ENCODE measurements around the gene KCNQ1. TPM values are rescaled to one million over a fixed set of nuclear protein-coding genes. Genes with fewer than 3 reads are reported as not detected.

Gene KCNQ1
- total and polyA plus RNA-seq, 2 of the 13 experiments (the other 11 are each of a cell fraction or from before 2014, with no cell fraction given), result 0.02 to 0.08 TPM

DNA sequence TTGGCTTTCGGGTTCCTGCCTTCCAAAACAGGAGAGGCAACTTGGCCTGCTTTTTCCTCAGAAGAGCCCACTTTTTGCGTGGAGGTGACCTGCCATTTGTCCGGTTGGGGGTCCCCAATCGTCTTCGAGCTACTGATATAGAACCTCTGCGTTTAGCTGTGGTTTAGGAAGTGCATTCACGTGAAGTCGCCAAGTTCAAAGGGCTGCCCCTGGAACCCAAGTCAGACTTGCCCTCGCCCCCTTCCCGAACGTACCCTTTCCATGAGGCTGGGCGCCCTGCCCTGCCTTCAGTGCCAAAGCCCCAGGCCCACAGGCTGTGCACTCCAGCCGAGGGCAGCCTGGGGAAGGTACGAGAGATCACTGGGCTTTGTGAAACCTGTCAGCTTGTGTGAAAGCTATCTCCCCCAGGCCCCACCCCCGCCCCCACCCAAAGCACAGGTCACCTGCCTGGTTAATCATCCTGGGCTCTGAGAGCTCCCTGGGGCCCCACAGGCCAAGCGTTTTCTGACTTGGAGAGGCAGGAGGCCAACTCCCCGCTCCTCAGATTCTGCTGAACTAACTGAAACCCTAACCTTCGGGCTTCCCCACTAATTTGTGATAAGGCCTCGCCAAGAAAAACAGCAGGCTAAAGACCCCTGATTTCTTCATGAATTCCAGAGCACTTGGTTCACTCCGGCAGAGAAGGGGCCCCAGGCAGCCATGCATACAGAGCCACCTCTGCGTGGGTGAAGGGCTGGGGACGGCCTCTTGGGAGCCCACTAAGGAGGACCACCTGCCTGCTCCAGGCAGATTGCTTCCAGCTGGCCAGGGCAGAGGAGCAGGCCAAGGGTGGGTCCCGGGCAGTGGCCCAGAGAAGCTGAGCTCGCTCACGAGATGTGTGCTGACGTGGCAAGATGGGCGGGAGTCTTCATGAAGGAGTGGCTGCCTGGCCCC is 280.8 kb downstream of the KCNQ1 start (continued):
- TF ChIP-seq, protein P1, sequence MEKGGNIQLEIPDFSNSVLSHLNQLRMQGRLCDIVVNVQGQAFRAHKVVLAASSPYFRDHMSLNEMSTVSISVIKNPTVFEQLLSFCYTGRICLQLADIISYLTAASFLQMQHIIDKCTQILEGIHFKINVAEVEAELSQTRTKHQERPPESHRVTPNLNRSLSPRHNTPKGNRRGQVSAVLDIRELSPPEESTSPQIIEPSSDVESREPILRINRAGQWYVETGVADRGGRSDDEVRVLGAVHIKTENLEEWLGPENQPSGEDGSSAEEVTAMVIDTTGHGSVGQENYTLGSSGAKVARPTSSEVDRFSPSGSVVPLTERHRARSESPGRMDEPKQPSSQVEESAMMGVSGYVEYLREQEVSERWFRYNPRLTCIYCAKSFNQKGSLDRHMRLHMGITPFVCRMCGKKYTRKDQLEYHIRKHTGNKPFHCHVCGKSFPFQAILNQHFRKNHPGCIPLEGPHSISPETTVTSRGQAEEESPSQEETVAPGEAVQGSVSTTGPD (CRISPR knock-in tag; IDR thresholded peaks at IDR 0.05), result no peak
- peak; percentile 33; the same call in 1 of the 2 replicates for TF ChIP-seq SAP130 (CRISPR knock-in tag; IDR thresholded peaks at IDR 0.05; ENCODE audit: low read depth)
- 0 out of 2 replicates have a peak, but pooled peaks have one; percentile 49 for TF ChIP-seq REL (CRISPR knock-in tag; conservative IDR thresholded peaks at IDR 0.05)
- TF ChIP-seq AGO2 (optimal IDR thresholded peaks at IDR 0.05; ENCODE audit: low read depth, low read length), result peak; percentile 58
- TF ChIP-seq SNRNP70 (IDR thresholded peaks at IDR 0.05; ENCODE audit: low read depth, low read length), result no peak
- 0 out of 2 replicates have a peak, but pooled peaks have one; percentile 21 for TF ChIP-seq PHF21A (CRISPR knock-in tag; IDR thresholded peaks at IDR 0.05)
- TF ChIP-seq, protein P2, sequence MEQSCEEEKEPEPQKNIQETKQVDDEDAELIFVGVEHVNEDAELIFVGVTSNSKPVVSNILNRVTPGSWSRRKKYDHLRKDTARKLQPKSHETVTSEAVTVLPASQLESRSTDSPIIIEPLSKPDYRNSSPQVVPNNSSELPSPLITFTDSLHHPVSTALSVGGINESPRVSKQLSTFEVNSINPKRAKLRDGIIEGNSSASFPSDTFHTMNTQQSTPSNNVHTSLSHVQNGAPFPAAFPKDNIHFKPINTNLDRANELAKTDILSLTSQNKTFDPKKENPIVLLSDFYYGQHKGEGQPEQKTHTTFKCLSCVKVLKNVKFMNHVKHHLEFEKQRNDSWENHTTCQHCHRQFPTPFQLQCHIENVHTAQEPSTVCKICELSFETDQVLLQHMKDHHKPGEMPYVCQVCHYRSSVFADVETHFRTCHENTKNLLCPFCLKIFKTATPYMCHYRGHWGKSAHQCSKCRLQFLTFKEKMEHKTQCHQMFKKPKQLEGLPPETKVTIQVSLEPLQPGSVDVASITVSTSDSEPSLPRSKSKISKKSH (CRISPR knock-in tag; IDR thresholded peaks at IDR 0.05; ENCODE audit: borderline replicate concordance), result no peak
- no peak for TF ChIP-seq KDM5A (IDR thresholded peaks at IDR 0.05; ENCODE audit: borderline replicate concordance, low read length)
- peak; percentile 36; the same call in 1 of the 2 replicates for TF ChIP-seq BHLHE40 (IDR thresholded peaks at IDR 0.05; ENCODE audit: low read length)
- TF ChIP-seq ZMYM3 (CRISPR knock-in tag; IDR thresholded peaks at IDR 0.05), result no peak
- no peak for TF ChIP-seq PBX2 (CRISPR knock-in tag; IDR thresholded peaks at IDR 0.05)
- no peak for TF ChIP-seq RNF2 (conservative IDR thresholded peaks at IDR 0.05; ENCODE audit: low read depth)
- peak; percentile 56 for TF ChIP-seq ZFY (CRISPR knock-in tag; IDR thresholded peaks at IDR 0.05)
- TF ChIP-seq ZNF292 (CRISPR knock-in tag; IDR thresholded peaks at IDR 0.05; ENCODE audit: borderline replicate concordance, low read depth), result peak; percentile 21; the same call in 1 of the 2 replicates
- TF ChIP-seq MAF1 (CRISPR knock-in tag; IDR thresholded peaks at IDR 0.05; ENCODE audit: borderline replicate concordance), result peak; percentile 20; the same call in 1 of the 2 replicates
- TF ChIP-seq IRX3 (CRISPR knock-in tag; IDR thresholded peaks at IDR 0.05; ENCODE audit: borderline replicate concordance, low read depth), result no peak
- peak; percentile 52; the same call in 1 of the 2 replicates for TF ChIP-seq POLR2G (IDR thresholded peaks at IDR 0.05; ENCODE audit: low read depth, low read length)
- TF ChIP-seq HDAC2 (CRISPR knock-in tag; IDR thresholded peaks at IDR 0.05), result 0 out of 2 replicates have a peak, but pooled peaks have one; percentile 3
- 0 out of 2 replicates have a peak, but pooled peaks have one; percentile 55 for TF ChIP-seq DNMT1 (CRISPR knock-in tag; IDR thresholded peaks at IDR 0.05)
- TF ChIP-seq HNRNPL (IDR thresholded peaks at IDR 0.05; ENCODE audit: low read depth, low read length), result peak; percentile 75; the same call in 1 of the 2 replicates
- no peak for TF ChIP-seq YEATS4 (CRISPR knock-in tag; IDR thresholded peaks at IDR 0.05; ENCODE audit: borderline replicate concordance)
- TF ChIP-seq CERS6 (CRISPR knock-in tag; IDR thresholded peaks at IDR 0.05), result no peak
- TF ChIP-seq SP1 (IDR thresholded peaks at IDR 0.05), result no peak
- no peak for TF ChIP-seq SP1 (CRISPR knock-in tag; IDR thresholded peaks at IDR 0.05)

Measured in HepG2 (cell line).